Thyroid gland (tissue), 4 donors: Measurements from ENCODE around the gene NAT10. TPM values are rescaled to one million over a fixed set of nuclear protein-coding genes. Genes with fewer than 3 reads are reported as not detected.

ENCODE experiments used
- DNase-seq, 2 donors: peaks; one replicate each; pipeline ENCODE4 v3.0.0-alpha.2; 2019
- H3K27ac ChIP-seq, 3 donors: fragments of 200-600 bp; sonication (generic); 1 replicate in 2 of 3; 2 replicates in 1 of 3; pipeline ENCODE4 v1.5.1; 2016 to 2019; ENCODE audit warnings: mild to moderate bottlenecking in 1 of 3, moderate library complexity in 1 of 3
- H3K27me3 ChIP-seq: fragments of 200-600 bp; sonication (generic); one replicate; pipeline ENCODE4 v1.5.1; 2019
- H3K36me3 ChIP-seq, 2 donors: fragments of 200-600 bp; sonication (generic); one replicate each; pipeline ENCODE4 v1.5.1; 2016 to 2019
- H3K4me1 ChIP-seq, 2 donors: fragments of 200-600 bp; sonication (generic); one replicate each; pipeline ENCODE4 v1.5.1; 2017 to 2019
- H3K4me3 ChIP-seq, 3 donors: fragments of 200-600 bp; sonication (generic); replicated peaks in 1 of 3; 1 replicate in 2 of 3; 2 replicates in 1 of 3; pipeline ENCODE4 v1.5.1; 2016; ENCODE audit warnings: mild to moderate bottlenecking in 1 of 3
- H3K9me3 ChIP-seq: fragments of 200-600 bp; sonication (generic); one replicate; pipeline ENCODE4 v1.5.1; 2017
- POLR2A ChIP-seq, 2 donors: fragments of 450-650 bp; IDR thresholded peaks; one replicate each; pipeline ENCODE4 v1.6.1; 2017; ENCODE audit warnings: antibody characterized with exemption in 2 of 2, mild to moderate bottlenecking in 2 of 2, moderate library complexity in 1 of 2
- WGBS, 2 donors: methylation state at CpG; one replicate each; pipeline ENCODE4 v1.1.5; 2017; 5-methylcytosine and 5-hydroxymethylcytosine counted together
- intact Hi-C: fragments of 100-400 bp; cut with DNase I; formaldehyde crosslinking; loops from one replicate; pipeline ENCODE4 v1.15.1; 2023
- total RNA-seq, 4 donors: library from RNA; depleted of rRNA; stranded (reverse); fragments of >200 nt; gene quantifications; one replicate each; pipeline ENCODE4 v1.2.3, GENCODE V29; 2016
- TF ChIP-seq, protein P1 (sequence below), 6 experiments: fragments of 200-600 bp in 3 of 6; fragments of 450-650 bp in 3 of 6; sonication (generic) in 3 of 6; IDR thresholded peaks; one replicate each; pipeline ENCODE4 v1.5.1; 2016 to 2019; ENCODE audit warnings: antibody characterized with exemption in 6 of 6, mild to moderate bottlenecking in 2 of 6, inconsistent platforms in 1 of 6, moderate library complexity in 1 of 6

The NAT10 gene
- total RNA-seq, 4 donors from 2014 or later, result 25.9 to 32.9 (median 31.2) TPM

DNA sequence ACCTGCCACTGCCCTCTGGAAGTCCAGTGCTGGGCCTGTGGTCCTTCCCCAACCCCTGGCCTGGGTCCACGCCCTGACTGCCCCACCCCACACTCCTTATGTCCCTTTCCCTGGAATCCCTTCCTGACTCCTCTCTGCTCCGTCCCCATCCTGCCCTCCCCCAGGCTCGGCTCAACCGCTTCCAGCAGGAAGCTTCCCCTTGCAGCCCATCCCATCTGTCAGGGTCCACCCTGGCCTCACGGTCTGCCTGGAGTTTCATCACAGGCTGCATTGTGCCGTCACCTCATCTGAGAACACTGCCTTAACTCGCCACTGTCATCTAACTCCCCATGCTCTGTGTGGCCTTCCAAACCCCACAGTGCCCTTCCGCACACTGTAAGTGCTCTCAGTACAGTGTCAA lies 64.3 kb downstream of the NAT10 start:
- TF ChIP-seq, protein P1, sequence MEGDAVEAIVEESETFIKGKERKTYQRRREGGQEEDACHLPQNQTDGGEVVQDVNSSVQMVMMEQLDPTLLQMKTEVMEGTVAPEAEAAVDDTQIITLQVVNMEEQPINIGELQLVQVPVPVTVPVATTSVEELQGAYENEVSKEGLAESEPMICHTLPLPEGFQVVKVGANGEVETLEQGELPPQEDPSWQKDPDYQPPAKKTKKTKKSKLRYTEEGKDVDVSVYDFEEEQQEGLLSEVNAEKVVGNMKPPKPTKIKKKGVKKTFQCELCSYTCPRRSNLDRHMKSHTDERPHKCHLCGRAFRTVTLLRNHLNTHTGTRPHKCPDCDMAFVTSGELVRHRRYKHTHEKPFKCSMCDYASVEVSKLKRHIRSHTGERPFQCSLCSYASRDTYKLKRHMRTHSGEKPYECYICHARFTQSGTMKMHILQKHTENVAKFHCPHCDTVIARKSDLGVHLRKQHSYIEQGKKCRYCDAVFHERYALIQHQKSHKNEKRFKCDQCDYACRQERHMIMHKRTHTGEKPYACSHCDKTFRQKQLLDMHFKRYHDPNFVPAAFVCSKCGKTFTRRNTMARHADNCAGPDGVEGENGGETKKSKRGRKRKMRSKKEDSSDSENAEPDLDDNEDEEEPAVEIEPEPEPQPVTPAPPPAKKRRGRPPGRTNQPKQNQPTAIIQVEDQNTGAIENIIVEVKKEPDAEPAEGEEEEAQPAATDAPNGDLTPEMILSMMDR (IDR thresholded peaks at IDR 0.05), result no peak
- TF ChIP-seq POLR2A (IDR thresholded peaks at IDR 0.05), result no peak
- Histone ChIP-seq H3K36me3 (no peaks in the 10 kb centered on the region), H3K27ac (no peak overlapping the region), H3K4me1 (peaks cover 3 to 4% of the 10 kb centered on the region in 2 donors), H3K9me3 (no peaks in the 10 kb centered on the region), H3K27me3 (no peaks in the 10 kb centered on the region), H3K4me3 (no peak overlapping the region)
- intact Hi-C loops, result loop anchor here (10.0 kb wide), 1 partner anchor 325 kb away; no protein-coding TSS in a partner anchor
- 67 to 81% methylated on average over 8 of the region's 8 CpGs for WGBS, 2 donors
- no peak for DNase-seq

DNA sequence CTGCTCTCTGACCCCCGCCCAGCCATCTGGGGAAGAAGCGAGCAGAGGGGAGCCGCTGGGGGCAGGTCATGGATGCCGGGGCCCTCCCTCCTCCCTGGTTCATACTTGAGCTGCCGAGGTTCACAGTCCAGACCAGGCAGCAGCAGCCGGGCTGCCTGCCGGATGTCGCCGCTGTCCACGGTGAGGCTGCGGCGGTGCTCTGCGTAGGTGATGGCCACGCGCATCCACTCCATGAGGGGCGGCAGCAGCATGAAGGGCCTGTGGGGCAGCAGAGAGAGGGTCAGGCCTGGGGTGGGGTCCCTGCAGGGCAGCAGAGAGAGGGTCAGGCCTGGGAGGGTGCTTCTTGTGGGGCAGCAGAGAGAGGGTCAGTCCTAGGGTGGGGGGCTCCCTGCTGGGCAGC lies 67.6 kb downstream of the NAT10 start:
- Histone ChIP-seq H3K27ac (no peak overlapping the region), H3K27me3 (no peaks in the 10 kb centered on the region), H3K9me3 (no peaks in the 10 kb centered on the region), H3K4me3 (no peak overlapping the region), H3K4me1 (peaks cover 3 to 6% of the 10 kb centered on the region in 2 donors), H3K36me3 (no peaks in the 10 kb centered on the region)
- intact Hi-C loops, result loop anchor here (10.0 kb wide), 1 partner anchor 322 kb away; no protein-coding TSS in a partner anchor
- WGBS, 2 donors, result 95% methylated on average over 9 to 16 of the region's 16 CpGs
- TF ChIP-seq POLR2A (IDR thresholded peaks at IDR 0.05), result no peak
- TF ChIP-seq, protein P1 (IDR thresholded peaks at IDR 0.05), result no peak
- DNase-seq, result no peak

DNA sequence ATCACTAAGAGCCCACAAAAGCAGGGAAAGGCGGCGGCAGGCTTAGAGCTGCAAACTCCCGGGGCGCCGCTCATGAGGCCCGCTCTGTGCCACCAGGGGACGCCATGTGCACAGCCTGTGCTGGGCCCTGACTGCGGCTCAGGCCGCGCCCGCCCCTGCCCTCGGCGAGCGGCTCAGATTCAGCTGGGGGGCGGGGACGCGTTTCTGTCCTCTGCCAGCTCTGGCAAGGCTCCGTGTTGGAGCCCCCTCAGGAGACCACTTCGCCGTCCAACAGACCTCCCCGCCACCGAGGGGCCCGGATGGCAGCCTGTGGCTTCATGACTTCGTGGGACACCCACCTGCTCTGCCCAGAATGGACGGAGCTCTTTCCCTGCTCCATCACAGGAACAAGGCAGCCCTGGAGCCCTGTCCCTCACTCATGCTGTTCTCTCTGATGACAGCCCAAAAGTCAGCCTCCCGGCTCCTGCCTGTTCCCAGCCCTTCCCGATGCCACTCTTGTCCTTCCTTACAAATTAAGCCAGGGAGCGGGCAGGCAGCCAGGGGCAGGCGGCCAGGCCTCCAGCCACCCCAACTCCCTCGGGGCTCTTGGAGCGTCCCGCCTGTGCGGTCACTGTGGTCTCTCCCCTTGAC lies 69.1 kb downstream of the NAT10 start:
- no peak for TF ChIP-seq POLR2A (IDR thresholded peaks at IDR 0.05)
- TF ChIP-seq, protein P1 (IDR thresholded peaks at IDR 0.05), result peak; percentile 88 to 99 (median 94)
- intact Hi-C loops, result loop anchor here (2.0 to 10.0 kb wide), 2 partner anchors 188 to 320 kb away; no protein-coding TSS in a partner anchor
- H3K36me3 ChIP-seq, result no peaks in the 10 kb centered on the region
- peak overlapping the region in 1 of 3 donors; percentile 13 for H3K4me3 ChIP-seq
- no peaks in the 10 kb centered on the region for H3K27me3 ChIP-seq
- WGBS, 2 donors, result 7 to 9% methylated on average over 19 to 32 of the region's 33 CpGs
- H3K27ac ChIP-seq, result peak overlapping the region in 1 of 3 donors; percentile 40
- H3K9me3 ChIP-seq, result no peaks in the 10 kb centered on the region
- H3K4me1 ChIP-seq, result peaks cover 5 to 12% of the 10 kb centered on the region in 2 donors
- peak; percentile 88 to 90 for DNase-seq

DNA sequence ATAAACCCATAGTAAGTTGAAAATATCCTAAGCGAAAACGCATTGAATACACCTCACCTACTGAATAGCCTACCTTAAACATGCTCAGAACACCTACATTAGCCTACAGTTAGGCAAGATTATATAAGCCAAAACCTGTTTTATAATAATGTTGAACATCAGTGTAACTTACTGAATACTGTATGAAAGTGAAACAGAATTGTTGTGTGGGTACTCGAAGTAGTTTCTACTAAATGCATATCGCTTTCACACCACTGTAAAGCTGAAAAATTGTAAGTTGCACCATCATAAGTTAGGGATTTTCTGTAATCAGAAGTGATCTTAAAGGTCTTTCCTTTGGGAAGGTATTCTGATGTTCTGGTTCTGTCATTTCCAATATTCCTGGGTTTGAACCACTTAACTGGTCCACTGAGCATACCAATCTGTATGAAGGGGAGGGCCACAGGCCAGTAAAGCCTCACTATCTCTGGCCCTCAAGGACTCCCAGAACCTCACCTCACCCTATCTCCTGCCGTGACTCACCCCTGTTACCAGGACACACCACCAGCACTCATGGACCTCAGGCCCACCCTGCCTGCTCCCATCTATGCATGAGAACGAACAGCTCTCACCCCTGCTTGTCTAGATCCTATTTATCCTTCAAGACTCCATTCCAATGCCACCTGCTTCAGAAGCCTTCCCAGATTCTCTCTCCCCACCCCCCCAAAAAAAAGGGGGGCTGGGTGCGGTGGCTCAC lies 70.0 kb downstream of the NAT10 start:
- Histone ChIP-seq H3K27me3 (no peaks in the 10 kb centered on the region), H3K27ac (no peak overlapping the region), H3K4me3 (no peak overlapping the region), H3K36me3 (no peaks in the 10 kb centered on the region), H3K4me1 (peaks cover 13 to 21% of the 10 kb centered on the region in 2 donors), H3K9me3 (no peaks in the 10 kb centered on the region)
- TF ChIP-seq, protein P1 (IDR thresholded peaks at IDR 0.05), result no peak
- no peak for TF ChIP-seq POLR2A (IDR thresholded peaks at IDR 0.05)
- DNase-seq, result no peak
- intact Hi-C loops, result loop anchor here (2.0 to 10.0 kb wide), 3 partner anchors 181 to 319 kb away; no protein-coding TSS in a partner anchor
- 89 to 96% methylated on average over 7 of the region's 7 CpGs for WGBS, 2 donors
